HFF-Myc (cell line): ENCODE results near the gene NSL1.
"Not testable (repeated sequence)": the region's sequence is repeated elsewhere in the genome, so short reads cannot be mapped to it uniquely, and the experiment has no call there.

Experiments used
- DNase-seq: peaks from one replicate; pipeline ENCODE4 v3.0.0-alpha.2; 2011; ENCODE audit warnings: low read depth; ENCODE audit errors: extremely low read depth
- H3K4me3 ChIP-seq: replicated peaks from 2 replicates; pipeline ENCODE4 v1.5.1; 2011; ENCODE audit warnings: low read depth, mild to moderate bottlenecking, control low read depth, low read length
- CTCF ChIP-seq: IDR thresholded peaks from 2 replicates; pipeline ENCODE4 v1.5.1; 2012; ENCODE audit warnings: mild to moderate bottlenecking, low read depth, low read length, control low read depth; ENCODE audit errors: missing control alignments

The NSL1 gene

GRCh38 chr1:212712451-212713303 lies 78.9 kb downstream of the NSL1 start:
- no peak for TF ChIP-seq CTCF
- no peak for DNase-seq
- no peak overlapping the region for H3K4me3 ChIP-seq

- DNase-seq = not testable (repeated sequence)
Measured at GRCh38 chr1:212711974-212712373, 79.6 kb downstream of the NSL1 start.

GRCh38 chr1:212710566-212710965 lies 81.0 kb downstream of the NSL1 start:
- no peak overlapping the region for H3K4me3 ChIP-seq
- no peak for TF ChIP-seq CTCF
- DNase-seq = no peak

More at GRCh38 chr1:212711974-212712373, 79.6 kb downstream of the NSL1 start:
- H3K4me3 ChIP-seq = not testable (repeated sequence)

GRCh38 chr1:212703991-212704564 lies 87.5 kb downstream of the NSL1 start:
- H3K4me3 ChIP-seq = no peak overlapping the region
- TF ChIP-seq CTCF = no peak
- no peak for DNase-seq

GRCh38 chr1:212702672-212703071 lies 88.9 kb downstream of the NSL1 start:
- TF ChIP-seq CTCF = no peak
- DNase-seq = no peak
- H3K4me3 ChIP-seq = no peak overlapping the region

- no peak overlapping the region for H3K4me3 ChIP-seq
- DNase-seq = no peak
- no peak for TF ChIP-seq CTCF
Measured at GRCh38 chr1:212701910-212702309, 89.7 kb downstream of the NSL1 start.
